Measurements from ENCODE around the gene SMYD3.

DNA sequence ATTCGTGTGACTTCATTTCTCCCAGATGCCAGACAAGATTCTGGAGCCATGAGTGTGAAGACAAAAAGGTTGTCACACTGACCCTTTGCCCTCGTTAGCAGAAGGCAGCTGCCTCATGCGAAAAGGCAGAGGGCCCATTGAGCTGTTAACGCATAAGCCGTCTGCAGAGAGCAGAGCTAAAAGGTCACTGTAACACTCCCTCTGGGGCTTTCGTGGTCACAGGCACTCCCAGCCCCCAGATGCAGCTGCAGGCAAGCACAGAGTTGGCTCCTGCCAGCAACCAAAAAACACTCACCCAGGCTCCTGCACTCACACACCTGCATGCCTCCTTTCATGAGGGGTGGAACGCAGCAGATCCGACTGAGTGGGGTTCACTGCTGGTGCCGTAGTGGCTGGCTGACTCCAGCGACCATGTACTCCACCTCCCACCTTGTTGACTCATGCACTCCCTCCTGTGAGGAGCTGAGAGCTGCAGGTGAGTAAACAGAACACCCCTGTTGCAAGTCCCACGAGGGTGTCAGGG lies 287.5 kb downstream of the SMYD3 start:
- TF ChIP-seq, protein P1, sequence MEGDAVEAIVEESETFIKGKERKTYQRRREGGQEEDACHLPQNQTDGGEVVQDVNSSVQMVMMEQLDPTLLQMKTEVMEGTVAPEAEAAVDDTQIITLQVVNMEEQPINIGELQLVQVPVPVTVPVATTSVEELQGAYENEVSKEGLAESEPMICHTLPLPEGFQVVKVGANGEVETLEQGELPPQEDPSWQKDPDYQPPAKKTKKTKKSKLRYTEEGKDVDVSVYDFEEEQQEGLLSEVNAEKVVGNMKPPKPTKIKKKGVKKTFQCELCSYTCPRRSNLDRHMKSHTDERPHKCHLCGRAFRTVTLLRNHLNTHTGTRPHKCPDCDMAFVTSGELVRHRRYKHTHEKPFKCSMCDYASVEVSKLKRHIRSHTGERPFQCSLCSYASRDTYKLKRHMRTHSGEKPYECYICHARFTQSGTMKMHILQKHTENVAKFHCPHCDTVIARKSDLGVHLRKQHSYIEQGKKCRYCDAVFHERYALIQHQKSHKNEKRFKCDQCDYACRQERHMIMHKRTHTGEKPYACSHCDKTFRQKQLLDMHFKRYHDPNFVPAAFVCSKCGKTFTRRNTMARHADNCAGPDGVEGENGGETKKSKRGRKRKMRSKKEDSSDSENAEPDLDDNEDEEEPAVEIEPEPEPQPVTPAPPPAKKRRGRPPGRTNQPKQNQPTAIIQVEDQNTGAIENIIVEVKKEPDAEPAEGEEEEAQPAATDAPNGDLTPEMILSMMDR (IDR thresholded peaks at IDR 0.05), result no peak
- TF ChIP-seq POLR2A (IDR thresholded peaks at IDR 0.05), result no peak
